Cardiac muscle cell (in vitro differentiated cells and primary cell): ENCODE results near the gene SECISBP2. TPM values are rescaled to one million over a fixed set of nuclear protein-coding genes. Genes with fewer than 3 reads are reported as not detected.

ENCODE experiments used
- DNase-seq, 2 donors: peaks; one replicate each; pipeline versions ENCODE4 v3.0.0 to v3.0.0-alpha.2; 2010 to 2017; ENCODE audit warnings: low read depth in 1 of 2, low spot score in 1 of 2
- H3K27ac ChIP-seq: fragments of 200-600 bp; sonication (generic); 2 replicates; pipeline ENCODE4 v1.5.1; 2016
- H3K27me3 ChIP-seq: fragments of 200-600 bp; sonication (generic); 2 replicates; pipeline ENCODE4 v1.6.0; 2016; ENCODE audit warnings: control low read depth
- H3K36me3 ChIP-seq: fragments of 200-600 bp; sonication (generic); 2 replicates; pipeline ENCODE4 v1.5.1; 2016; ENCODE audit warnings: control low read depth
- H3K4me1 ChIP-seq: fragments of 200-600 bp; sonication (generic); 2 replicates; pipeline ENCODE4 v1.8.1; 2017; ENCODE audit warnings: low read depth, mild to moderate bottlenecking, mixed run types
- H3K4me3 ChIP-seq: fragments of 200-600 bp; sonication (generic); 2 replicates; pipeline ENCODE4 v1.5.1; 2016; ENCODE audit warnings: mild to moderate bottlenecking
- H3K9me3 ChIP-seq: fragments of 200-600 bp; sonication (generic); 2 replicates; pipeline ENCODE4 v1.5.1; 2017; ENCODE audit warnings: low read depth, mild to moderate bottlenecking, control low read depth
- polyA plus RNA-seq: library from polyadenylated mRNA; unstranded; fragments of >200 nt; fragmentation: Nextera tagmentation; extraction: Ambion mirVana; gene quantifications from 2 replicates; pipeline ENCODE4 v1.2.1, GENCODE V29; 2016
- total RNA-seq: library from RNA; depleted of rRNA; stranded (reverse); fragments of >200 nt; gene quantifications from 2 replicates; pipeline ENCODE4 v1.2.3, GENCODE V29; 2016
- TF ChIP-seq, protein P1 (sequence below): IDR thresholded peaks from 2 replicates; pipeline ENCODE4 v1.5.1; 2012; ENCODE audit warnings: low read depth, mild to moderate bottlenecking, low read length

Gene SECISBP2
- total and polyA plus RNA-seq, 2 experiments from 2014 or later, result 20.4 to 20.5 TPM

DNA sequence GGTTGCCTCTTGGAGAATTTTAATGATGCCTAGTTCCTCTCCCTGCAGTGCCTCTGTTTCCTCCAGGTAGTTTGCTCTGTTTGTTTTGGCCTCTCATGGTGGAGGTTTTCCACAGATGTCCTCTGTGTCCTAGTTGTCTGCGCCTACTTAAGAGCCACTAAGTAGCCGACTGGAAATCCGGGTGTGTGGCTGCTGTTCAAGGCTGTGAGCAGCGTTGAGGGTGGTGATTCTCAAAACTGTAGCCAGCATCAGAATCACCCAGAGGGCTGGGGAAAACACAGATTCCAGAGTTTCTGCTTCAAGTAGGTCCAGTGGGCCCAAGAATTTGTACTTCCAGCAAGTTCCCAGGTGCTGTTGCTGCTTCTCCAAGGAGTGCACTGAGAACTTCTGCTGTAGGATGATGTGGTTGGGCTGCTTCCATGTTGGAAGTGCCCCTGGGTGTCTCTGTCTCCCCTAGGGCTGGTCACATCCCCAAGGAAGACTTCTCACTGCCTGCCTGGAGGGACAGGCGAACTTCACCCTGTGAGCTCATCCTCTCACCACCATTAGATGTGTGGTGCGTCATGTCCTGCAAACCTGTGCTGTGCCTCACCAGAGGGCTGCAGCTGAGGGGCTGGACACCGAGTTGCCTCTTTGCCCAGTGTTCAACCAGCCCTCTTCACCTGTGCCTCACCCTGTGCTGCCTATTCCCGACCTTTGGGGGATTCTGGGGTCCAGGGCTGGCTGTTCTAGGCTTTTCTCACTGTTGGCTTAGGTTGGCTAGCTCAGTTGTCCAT lies 34.8 kb downstream of the SECISBP2 start:
- Histone ChIP-seq H3K4me3 (no peak overlapping the region), H3K36me3 (peaks cover 53% of the 10 kb centered on the region)
- TF ChIP-seq, protein P1, sequence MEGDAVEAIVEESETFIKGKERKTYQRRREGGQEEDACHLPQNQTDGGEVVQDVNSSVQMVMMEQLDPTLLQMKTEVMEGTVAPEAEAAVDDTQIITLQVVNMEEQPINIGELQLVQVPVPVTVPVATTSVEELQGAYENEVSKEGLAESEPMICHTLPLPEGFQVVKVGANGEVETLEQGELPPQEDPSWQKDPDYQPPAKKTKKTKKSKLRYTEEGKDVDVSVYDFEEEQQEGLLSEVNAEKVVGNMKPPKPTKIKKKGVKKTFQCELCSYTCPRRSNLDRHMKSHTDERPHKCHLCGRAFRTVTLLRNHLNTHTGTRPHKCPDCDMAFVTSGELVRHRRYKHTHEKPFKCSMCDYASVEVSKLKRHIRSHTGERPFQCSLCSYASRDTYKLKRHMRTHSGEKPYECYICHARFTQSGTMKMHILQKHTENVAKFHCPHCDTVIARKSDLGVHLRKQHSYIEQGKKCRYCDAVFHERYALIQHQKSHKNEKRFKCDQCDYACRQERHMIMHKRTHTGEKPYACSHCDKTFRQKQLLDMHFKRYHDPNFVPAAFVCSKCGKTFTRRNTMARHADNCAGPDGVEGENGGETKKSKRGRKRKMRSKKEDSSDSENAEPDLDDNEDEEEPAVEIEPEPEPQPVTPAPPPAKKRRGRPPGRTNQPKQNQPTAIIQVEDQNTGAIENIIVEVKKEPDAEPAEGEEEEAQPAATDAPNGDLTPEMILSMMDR, result no peak

DNA sequence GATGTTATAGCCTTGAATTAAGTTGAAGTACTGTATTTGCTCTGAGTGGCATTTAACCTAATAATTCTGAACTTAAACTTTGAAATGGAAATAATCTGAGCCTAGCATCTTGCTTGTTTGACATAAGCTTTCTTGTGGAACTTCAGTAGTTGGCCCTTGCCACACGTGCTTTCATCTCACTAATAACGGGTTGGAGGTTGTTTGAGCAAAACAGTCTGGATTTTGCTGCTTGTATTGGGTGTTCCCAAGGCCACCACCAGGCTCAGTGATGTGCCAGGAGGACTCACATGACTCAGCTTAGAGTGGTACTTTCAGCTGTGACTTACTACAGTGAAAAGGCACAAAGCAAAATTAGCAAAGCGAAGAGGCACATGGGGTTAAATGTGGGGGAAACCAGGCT lies 35.7 kb downstream of the SECISBP2 start:
- Histone ChIP-seq H3K27ac (no peak overlapping the region), H3K4me3 (no peak overlapping the region), H3K27me3 (no peaks in the 10 kb centered on the region), H3K36me3 (peaks cover 45% of the 10 kb centered on the region), H3K9me3 (no peaks in the 10 kb centered on the region), H3K4me1 (peaks cover 5% of the 10 kb centered on the region)
- TF ChIP-seq, protein P1, result no peak
- no peak for DNase-seq

More for the DNA sequence above, 34.8 kb downstream of the SECISBP2 start:
- no peak for DNase-seq
- Histone ChIP-seq H3K27ac (no peak overlapping the region), H3K4me1 (no peaks in the 10 kb centered on the region), H3K9me3 (no peaks in the 10 kb centered on the region), H3K27me3 (no peaks in the 10 kb centered on the region)

DNA sequence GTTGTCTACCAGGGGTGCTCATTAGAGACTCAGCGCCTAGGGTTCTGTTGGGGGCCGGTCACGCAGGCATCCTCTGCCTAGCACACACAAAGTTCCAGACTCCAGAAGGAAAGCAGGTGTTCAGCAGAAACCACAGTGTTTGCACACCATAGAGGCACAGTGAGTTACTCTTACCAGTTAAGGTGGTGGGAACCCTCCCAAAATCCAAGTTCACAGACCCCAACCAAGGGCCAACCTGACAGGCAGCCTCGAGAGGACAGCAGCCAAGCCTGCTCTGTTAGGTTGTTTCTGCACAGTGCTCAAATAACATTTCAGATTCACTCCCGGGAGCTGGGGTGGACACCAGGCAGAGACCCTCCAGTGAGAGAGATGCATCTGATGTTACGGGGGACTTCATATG lies 36.2 kb downstream of the SECISBP2 start:
- peaks cover 7% of the 10 kb centered on the region for H3K4me1 ChIP-seq
- no peak overlapping the region for H3K27ac ChIP-seq
- DNase-seq, result no peak
- H3K9me3 ChIP-seq, result no peaks in the 10 kb centered on the region
- TF ChIP-seq, protein P1, result no peak
- H3K4me3 ChIP-seq, result no peak overlapping the region
- H3K36me3 ChIP-seq, result peaks cover 40% of the 10 kb centered on the region
- no peaks in the 10 kb centered on the region for H3K27me3 ChIP-seq

DNA sequence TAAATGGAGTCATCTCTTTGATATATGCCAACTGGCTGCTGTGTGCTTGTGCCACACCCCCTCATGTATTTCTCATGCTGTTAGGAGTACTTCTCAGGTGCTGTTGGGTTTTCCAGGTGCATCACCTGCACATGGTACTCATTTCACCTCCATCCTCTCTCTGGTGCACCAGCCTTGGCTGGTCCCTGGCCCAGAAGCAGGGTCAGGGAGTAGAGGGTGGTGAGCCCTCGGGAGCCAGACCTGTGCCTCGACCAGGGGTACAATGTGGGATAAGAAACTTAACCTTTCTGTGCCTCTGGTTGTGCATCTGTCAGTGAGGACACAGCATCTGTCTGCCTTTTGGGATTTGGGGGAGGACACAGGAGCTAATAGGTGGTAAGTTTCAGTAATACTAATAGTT lies 38.5 kb downstream of the SECISBP2 start:
- TF ChIP-seq, protein P1, result no peak
- Histone ChIP-seq H3K36me3 (peaks cover 33% of the 10 kb centered on the region), H3K9me3 (no peaks in the 10 kb centered on the region), H3K4me1 (peaks cover 20% of the 10 kb centered on the region), H3K27me3 (no peaks in the 10 kb centered on the region), H3K4me3 (no peak overlapping the region), H3K27ac (no peak overlapping the region)
- DNase-seq, result no peak

DNA sequence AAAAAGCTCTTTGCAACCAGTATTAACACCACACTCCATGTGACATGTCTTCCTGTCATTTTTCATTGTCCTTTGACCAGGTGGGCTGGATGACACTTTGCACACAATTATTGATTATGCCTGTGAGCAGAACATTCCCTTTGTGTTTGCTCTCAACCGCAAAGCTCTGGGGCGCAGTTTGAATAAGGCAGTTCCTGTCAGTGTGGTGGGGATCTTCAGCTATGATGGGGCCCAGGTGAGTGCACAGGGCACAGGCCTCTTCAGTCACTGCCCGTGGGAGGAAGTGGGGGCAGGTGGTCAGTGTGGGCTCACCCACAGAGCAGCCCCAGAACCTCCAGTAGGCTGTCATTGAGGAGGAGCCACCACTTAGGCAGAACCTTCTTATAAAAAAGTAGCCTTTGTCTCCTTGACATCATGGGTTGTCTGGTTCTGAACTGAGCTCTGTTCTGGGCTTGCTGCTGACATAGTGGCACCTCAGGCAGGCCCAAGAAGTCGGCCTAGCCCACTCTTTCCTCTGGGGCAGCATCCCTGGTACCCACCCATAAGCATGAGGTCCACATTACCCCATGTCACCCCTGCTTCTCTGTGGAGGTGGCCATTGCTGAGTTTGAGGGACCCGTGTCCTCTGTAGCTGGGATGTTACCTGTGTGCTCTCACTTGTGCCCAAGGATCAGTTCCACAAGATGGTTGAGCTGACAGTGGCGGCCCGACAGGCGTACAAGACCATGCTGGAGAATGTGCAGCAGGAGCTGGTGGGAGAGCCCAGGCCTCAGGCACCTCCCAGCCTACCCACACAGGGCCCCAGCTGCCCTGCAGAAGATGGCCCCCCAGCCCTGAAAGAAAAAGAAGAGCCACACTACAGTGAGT lies 39.3 kb downstream of the SECISBP2 start:
- Histone ChIP-seq H3K4me1 (peaks cover 20% of the 10 kb centered on the region), H3K27ac (peak overlapping the region; percentile 60), H3K36me3 (peaks cover 33% of the 10 kb centered on the region), H3K27me3 (no peaks in the 10 kb centered on the region), H3K4me3 (no peak overlapping the region), H3K9me3 (no peaks in the 10 kb centered on the region)
- DNase-seq, result no peak
- TF ChIP-seq, protein P1, result no peak
